Spleen (tissue), 7 donors: ENCODE measurements around the gene CA11.

Experiments used
- CTCF ChIP-seq, 11 experiments: fragments of 200-600 bp in 7 of 11; fragments of 450-650 bp in 4 of 11; sonication (generic) in 4 of 11; IDR thresholded peaks in 8 of 11; conservative IDR thresholded peaks in 3 of 11; 1 replicate in 7 of 11; 2 replicates in 4 of 11; pipeline versions ENCODE4 v1.4.0 to v1.8.0; 2016 to 2021; ENCODE audit warnings: antibody characterized with exemption in 11 of 11, inconsistent platforms in 4 of 11, mild to moderate bottlenecking in 1 of 11
- POLR2A ChIP-seq, 3 donors: fragments of 450-650 bp; IDR thresholded peaks; one replicate each; pipeline ENCODE4 v1.5.1; 2017; ENCODE audit warnings: antibody characterized with exemption in 3 of 3, mild to moderate bottlenecking in 1 of 3
- POLR2AphosphoS5 ChIP-seq, 3 donors: sonication (generic); formaldehyde crosslinking; IDR thresholded peaks; one replicate each; pipeline ENCODE4 v1.5.1; 2017; ENCODE audit warnings: antibody characterized with exemption in 3 of 3
- donor health status: DM: no; HTN: no; CAD: no; lungs with moderate emphysema.
- donor health status: DM: no; HTN: no; CAD: no.
- donor health status: DM: no; HTN: no; CAD: no.

- TF ChIP-seq CTCF (IDR thresholded peaks at IDR 0.05 in 8 of 11, conservative IDR thresholded peaks at IDR 0.05 in 3 of 11) (peak in 4 of 11 experiments; percentile 12 to 38 (median 22)), POLR2A (IDR thresholded peaks at IDR 0.05) (peak in 1 of 3 donors; percentile 13), POLR2AphosphoS5 (IDR thresholded peaks at IDR 0.05) (peak in 1 of 3 donors; percentile 77)
Observed at GRCh38 chr19:48636859-48637448, 9.0 kb downstream of the CA11 start, which contains the start of gene DBP.
